Upper lobe of left lung (tissue), 4 donors: ENCODE data around the gene MKNK1.

Experiments
- POLR2AphosphoS5 ChIP-seq, 2 donors: sonication (generic); formaldehyde crosslinking; IDR thresholded peaks; one replicate each; pipeline ENCODE4 v1.5.1; 2017; ENCODE audit warnings: antibody characterized with exemption in 2 of 2
- TF ChIP-seq, protein P1 (sequence below), 6 experiments: fragments of 450-650 bp in 4 of 6; fragments of 200-600 bp in 2 of 6; sonication (generic) in 2 of 6; IDR thresholded peaks; one replicate each; pipeline ENCODE4 v1.5.1; 2016 to 2019; ENCODE audit warnings: antibody characterized with exemption in 6 of 6

DNA sequence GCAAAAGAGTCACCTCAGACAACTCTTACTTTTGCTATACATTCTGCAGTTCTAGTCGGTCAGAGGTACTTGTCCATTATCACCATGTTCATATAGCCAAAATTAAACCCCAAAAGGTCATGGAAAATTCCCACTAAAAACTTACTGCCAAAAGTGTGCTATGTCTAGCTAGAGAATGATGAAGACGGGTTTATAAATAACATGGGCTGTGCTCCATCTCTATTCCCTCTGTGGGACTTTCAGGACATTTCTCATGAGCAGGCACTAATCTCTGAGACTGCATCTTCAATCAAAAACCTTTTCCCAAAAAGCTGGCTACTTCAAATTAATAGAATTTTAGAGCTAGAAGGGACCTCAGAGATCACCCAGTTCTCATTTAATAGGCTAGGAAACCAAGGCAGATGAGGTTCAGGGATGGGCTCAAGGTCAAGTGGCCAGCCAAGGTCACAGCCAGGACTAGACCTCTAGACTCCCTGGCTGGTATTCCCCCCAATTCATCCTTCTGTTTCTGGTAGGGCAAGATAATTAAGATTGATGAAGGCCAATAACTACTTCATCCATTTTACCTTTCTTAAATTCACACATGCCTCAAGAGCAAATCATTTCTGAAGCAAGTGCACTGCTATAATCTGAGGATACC lies 33.5 kb upstream of the MKNK1 start:
- TF ChIP-seq, protein P1, sequence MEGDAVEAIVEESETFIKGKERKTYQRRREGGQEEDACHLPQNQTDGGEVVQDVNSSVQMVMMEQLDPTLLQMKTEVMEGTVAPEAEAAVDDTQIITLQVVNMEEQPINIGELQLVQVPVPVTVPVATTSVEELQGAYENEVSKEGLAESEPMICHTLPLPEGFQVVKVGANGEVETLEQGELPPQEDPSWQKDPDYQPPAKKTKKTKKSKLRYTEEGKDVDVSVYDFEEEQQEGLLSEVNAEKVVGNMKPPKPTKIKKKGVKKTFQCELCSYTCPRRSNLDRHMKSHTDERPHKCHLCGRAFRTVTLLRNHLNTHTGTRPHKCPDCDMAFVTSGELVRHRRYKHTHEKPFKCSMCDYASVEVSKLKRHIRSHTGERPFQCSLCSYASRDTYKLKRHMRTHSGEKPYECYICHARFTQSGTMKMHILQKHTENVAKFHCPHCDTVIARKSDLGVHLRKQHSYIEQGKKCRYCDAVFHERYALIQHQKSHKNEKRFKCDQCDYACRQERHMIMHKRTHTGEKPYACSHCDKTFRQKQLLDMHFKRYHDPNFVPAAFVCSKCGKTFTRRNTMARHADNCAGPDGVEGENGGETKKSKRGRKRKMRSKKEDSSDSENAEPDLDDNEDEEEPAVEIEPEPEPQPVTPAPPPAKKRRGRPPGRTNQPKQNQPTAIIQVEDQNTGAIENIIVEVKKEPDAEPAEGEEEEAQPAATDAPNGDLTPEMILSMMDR (IDR thresholded peaks at IDR 0.05), result no peak
- TF ChIP-seq POLR2AphosphoS5 (IDR thresholded peaks at IDR 0.05), result no peak
